Measurements from ENCODE around the gene EEFSEC.

GRCh38 chr3:128276146-128276435, 122.8 kb downstream of the EEFSEC start:
- TF ChIP-seq CTCF (IDR thresholded peaks at IDR 0.05) (no peak), POLR2A (IDR thresholded peaks at IDR 0.05) (no peak)

Measured in adrenal gland (tissue), 5 donors.